Adrenal gland (tissue), 5 donors: ENCODE results near the gene SPNS3.

Source experiments
- CTCF ChIP-seq, 6 experiments: fragments of 450-650 bp in 4 of 6; fragments of 200-600 bp in 2 of 6; sonication (generic) in 1 of 6; IDR thresholded peaks; 1 replicate in 5 of 6; 2 replicates in 1 of 6; pipeline versions ENCODE4 v1.5.1 to v1.8.0; 2016 to 2021; ENCODE audit warnings: antibody characterized with exemption in 6 of 6, mild to moderate bottlenecking in 2 of 6, moderate library complexity in 1 of 6
- POLR2A ChIP-seq, 2 donors: fragments of 450-650 bp; IDR thresholded peaks; one replicate each; pipeline ENCODE4 v1.6.1; 2017; ENCODE audit warnings: antibody characterized with exemption in 2 of 2, mild to moderate bottlenecking in 2 of 2, moderate library complexity in 1 of 2
- donor health status: DM: no; HTN: no; CAD: no.

GRCh38 chr17:4510618-4510941 is 76.8 kb downstream of the SPNS3 start:
- TF ChIP-seq CTCF (IDR thresholded peaks at IDR 0.05) (no peak), POLR2A (IDR thresholded peaks at IDR 0.05) (no peak)
